Central memory CD8-positive, alpha-beta T cell (primary cell): ENCODE measurements around the gene CLEC16A.

Experiments used
- ATAC-seq: fragments of 150-1000 bp; cut with Tn5 transposase; replicated peaks from 2 replicates; pipeline ENCODE4 v1.10.0; 2022; ENCODE audit warnings: mild to moderate bottlenecking, moderate FRiP score, moderate number of reproducible peaks; ENCODE audit not compliant: poor library complexity, severe bottlenecking; ENCODE audit errors: extremely low read depth
- DNase-seq, 2 donors: peaks; one replicate each; pipeline ENCODE4 v3.0.0; 2021; ENCODE audit warnings: low spot score in 2 of 2
- H3K27ac Mint-ChIP-seq: one replicate; pipeline ENCODE4 v1.8.0; 2022; ENCODE audit warnings: low read depth, mild to moderate bottlenecking, moderate library complexity, mixed read lengths
- H3K27me3 Mint-ChIP-seq: one replicate; pipeline ENCODE4 v1.8.0; 2022; ENCODE audit warnings: mixed read lengths
- H3K36me3 Mint-ChIP-seq: one replicate; pipeline ENCODE4 v1.8.0; 2022; ENCODE audit warnings: mild to moderate bottlenecking, moderate library complexity, mixed read lengths; ENCODE audit not compliant: insufficient read depth
- H3K4me1 Mint-ChIP-seq: one replicate; pipeline ENCODE4 v1.8.0; 2022; ENCODE audit warnings: mixed read lengths
- H3K4me3 Mint-ChIP-seq: one replicate; pipeline ENCODE4 v1.8.0; 2022; ENCODE audit warnings: mild to moderate bottlenecking, moderate library complexity, mixed read lengths
- H3K9me3 Mint-ChIP-seq: one replicate; pipeline ENCODE4 v1.8.0; 2022; ENCODE audit warnings: mixed read lengths

Gene CLEC16A

DNA sequence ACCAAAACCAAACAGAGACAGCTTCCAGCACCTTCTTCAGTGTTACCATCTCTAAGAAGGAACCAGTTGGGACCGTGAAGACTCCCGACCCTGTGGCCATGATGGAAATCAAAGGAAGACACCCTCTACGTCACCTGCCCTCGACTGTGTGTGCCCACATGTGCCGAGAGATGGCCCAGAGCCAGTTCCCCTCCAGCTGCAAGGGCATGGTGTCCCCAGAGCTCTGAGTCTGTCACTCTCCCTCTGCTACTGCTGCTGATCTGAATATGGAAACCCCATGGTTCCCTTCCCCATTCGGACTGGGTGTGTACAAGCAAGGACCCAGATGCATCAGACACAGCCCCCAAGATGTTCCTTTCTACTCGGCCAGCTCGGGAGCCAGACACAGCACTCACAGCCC is 235.2 kb downstream of the CLEC16A start:
- Mint-ChIP-seq H3K4me1 (peaks cover 27% of the 10 kb centered on the region), H3K9me3 (no peaks in the 10 kb centered on the region), H3K4me3 (no peak overlapping the region), H3K27me3 (no peaks in the 10 kb centered on the region), H3K36me3 (peaks cover 11% of the 10 kb centered on the region), H3K27ac (no peak overlapping the region)
- DNase-seq (no peak), ATAC-seq (no peak)

DNA sequence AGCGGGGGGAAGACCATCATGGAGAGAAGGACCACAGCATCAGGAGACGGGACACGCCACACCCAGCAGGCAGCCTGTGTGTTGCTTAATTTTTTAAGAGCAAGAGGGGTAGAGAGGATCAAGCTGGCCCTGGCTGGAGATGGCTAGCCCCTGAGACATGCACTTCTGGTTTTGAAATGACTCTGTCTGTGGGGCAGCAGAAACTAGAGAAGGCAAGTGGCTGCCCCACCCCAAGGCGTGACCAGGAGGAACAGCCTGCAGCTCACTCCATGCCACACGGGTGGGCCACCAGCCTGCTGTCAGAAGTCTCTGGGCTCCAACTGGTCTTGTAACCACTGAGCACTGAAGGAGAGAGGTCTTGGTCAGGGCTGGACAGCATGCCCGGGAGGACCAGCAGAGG is 236.1 kb downstream of the CLEC16A start:
- no peak overlapping the region for H3K4me3 Mint-ChIP-seq

DNA sequence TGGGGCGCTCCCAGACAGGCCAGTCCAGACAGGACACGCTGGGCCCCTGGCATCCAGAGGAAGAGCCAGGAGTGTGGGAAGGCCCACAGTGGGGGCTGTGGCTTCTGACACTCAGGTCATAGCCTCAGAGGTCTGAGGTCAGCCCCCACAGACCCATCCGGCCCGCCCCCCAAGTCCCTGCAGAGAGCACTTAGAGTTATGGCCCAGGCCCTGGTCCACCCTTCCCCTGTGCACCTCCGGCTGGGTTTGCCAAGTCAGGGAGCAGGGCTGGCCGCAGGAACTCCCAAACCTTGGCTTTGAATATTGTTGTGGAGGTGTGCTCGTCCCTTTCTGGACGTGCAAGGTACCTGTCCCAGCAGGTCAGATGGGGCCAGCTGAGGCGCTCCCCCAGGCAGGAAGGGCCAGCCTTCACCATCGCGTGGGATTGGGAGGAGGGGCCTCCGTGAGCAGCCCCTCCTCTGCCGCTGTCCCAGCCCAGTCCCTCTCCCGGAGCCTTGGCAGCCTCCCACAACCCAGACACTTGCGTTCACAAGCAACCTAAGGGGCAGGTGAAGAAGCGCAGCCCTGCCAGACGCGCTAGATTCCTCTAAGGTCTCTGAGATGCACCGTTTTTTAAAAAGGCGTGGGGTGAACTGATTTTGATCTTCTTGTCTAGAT is 237.0 kb downstream of the CLEC16A start:
- no peak for ATAC-seq
- H3K4me3 Mint-ChIP-seq = no peak overlapping the region

More for the DNA sequence above, 236.1 kb downstream of the CLEC16A start:
- Mint-ChIP-seq H3K4me1 (peaks cover 18% of the 10 kb centered on the region), H3K27ac (peak overlapping the region; percentile 61), H3K9me3 (no peaks in the 10 kb centered on the region), H3K36me3 (peaks cover 11% of the 10 kb centered on the region), H3K27me3 (no peaks in the 10 kb centered on the region)
- no peak for DNase-seq
- ATAC-seq = no peak

DNA sequence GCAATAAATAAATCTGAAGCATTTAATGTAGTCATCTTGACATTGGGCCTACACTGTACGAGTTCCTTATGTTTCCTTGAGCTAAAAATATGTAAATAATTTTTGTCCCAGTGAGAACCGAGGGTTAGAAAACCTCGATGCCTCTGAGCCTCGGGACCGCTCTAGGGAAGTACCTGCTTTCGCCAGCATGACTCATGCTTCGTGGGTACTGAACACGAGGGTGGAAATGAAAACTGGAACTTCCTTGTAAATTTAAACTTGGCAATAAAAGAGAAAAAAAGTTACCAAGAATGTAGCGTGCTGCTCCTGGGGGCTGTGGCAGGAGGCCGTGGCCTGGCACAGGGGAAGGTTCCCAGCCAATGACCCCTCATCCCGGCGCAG is 237.5 kb downstream of the CLEC16A start:
- ATAC-seq (no peak), DNase-seq (no peak)
- peaks cover 10% of the 10 kb centered on the region for H3K36me3 Mint-ChIP-seq
- H3K4me1 Mint-ChIP-seq = peaks cover 9% of the 10 kb centered on the region
- no peak overlapping the region for H3K27ac Mint-ChIP-seq
- H3K27me3 Mint-ChIP-seq = no peaks in the 10 kb centered on the region
- no peak overlapping the region for H3K4me3 Mint-ChIP-seq
- H3K9me3 Mint-ChIP-seq = no peaks in the 10 kb centered on the region

More for the DNA sequence above, 237.0 kb downstream of the CLEC16A start:
- no peak for DNase-seq
- Mint-ChIP-seq H3K4me1 (peaks cover 13% of the 10 kb centered on the region), H3K9me3 (no peaks in the 10 kb centered on the region), H3K27me3 (no peaks in the 10 kb centered on the region), H3K27ac (no peak overlapping the region), H3K36me3 (peaks cover 11% of the 10 kb centered on the region)

DNA sequence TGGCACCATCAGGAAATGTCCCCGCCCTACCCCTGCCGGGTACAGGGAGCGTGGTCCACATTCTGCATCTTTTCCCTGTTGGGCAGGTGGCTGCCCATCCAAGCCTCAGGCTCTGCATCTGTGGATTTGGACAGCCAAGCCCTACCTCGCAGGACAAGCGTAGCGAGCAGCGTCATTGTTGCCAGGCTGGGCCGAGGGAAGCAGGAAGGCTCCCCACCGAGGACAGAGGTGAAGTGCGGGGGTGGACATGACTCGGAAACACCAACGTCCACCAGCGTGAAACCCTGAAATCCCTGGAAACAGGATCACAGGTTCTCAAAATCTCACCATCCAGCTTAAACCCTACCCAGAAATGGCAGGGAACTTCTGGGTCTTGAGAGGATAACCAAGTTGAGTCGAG is 238.0 kb downstream of the CLEC16A start:
- Mint-ChIP-seq H3K27ac (no peak overlapping the region), H3K4me1 (peaks cover 9% of the 10 kb centered on the region), H3K4me3 (no peak overlapping the region), H3K27me3 (no peaks in the 10 kb centered on the region), H3K9me3 (no peaks in the 10 kb centered on the region), H3K36me3 (peaks cover 10% of the 10 kb centered on the region)
- DNase-seq = no peak
- no peak for ATAC-seq

DNA sequence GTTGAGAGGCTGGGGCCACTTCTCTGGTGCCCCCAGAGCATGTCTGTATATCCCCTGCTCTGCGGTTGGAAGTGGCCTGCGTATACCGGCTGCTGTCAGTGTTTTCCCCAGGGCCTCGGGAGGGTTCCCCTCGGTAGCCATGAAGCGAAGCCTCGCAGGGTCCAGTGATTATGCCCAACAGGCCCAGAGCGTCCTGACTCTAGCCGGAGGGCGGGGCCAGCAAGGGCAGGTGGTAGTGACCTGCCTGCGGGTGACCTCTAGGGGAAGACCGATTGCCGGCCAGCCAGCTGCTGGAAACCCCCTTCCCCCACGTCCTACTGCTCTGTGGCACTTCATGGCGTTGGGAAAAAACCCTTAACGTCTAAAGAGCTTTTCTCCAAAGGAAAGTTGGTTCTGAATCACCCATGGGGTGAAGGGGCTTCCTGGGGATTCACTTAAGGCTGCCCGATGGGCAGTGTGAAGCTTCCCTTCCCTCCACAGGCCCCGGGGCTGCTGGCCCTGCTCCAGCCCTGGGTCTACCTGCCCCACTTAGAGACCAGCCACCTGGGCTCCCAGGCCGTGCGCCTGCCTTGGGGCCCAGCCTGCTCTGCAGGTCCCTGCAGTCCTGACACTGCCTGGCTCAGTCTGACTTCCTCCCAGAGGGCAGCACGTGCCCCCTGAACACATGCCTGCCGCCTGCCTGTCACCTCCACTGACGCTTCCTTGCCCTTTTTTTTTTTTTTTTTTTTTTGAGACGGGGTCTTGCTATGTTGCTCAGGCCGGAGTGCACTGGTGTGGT is 238.9 kb downstream of the CLEC16A start:
- H3K36me3 Mint-ChIP-seq = peaks cover 10% of the 10 kb centered on the region
- H3K4me1 Mint-ChIP-seq = peaks cover 9% of the 10 kb centered on the region
- H3K27me3 Mint-ChIP-seq = no peaks in the 10 kb centered on the region
- no peak for DNase-seq
- ATAC-seq = no peak
- no peak overlapping the region for H3K27ac Mint-ChIP-seq
- H3K9me3 Mint-ChIP-seq = no peaks in the 10 kb centered on the region
- no peak overlapping the region for H3K4me3 Mint-ChIP-seq

DNA sequence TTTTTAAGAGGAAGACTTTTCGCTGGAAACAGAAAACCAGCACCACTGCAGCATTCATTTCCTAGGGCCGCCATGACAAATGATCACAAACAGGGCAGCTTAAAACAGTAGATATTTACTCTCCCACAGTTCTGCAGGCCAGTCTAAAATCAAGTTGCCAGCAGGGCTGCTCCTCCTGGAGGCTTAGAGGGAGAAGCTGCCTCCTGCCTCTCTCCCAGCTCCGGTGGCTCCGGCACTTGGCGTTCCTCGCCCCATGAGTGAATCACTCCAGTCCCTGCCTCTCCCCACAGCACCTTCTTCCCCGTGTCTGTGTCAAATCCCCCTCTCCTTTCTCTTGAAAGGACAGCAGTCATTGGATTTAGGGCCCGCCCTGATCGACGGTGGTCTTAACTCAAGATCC is 239.6 kb downstream of the CLEC16A start:
- Mint-ChIP-seq H3K36me3 (peaks cover 10% of the 10 kb centered on the region), H3K4me3 (no peak overlapping the region), H3K4me1 (peaks cover 9% of the 10 kb centered on the region), H3K9me3 (no peaks in the 10 kb centered on the region), H3K27me3 (no peaks in the 10 kb centered on the region), H3K27ac (no peak overlapping the region)
- ATAC-seq (no peak), DNase-seq (no peak)

DNA sequence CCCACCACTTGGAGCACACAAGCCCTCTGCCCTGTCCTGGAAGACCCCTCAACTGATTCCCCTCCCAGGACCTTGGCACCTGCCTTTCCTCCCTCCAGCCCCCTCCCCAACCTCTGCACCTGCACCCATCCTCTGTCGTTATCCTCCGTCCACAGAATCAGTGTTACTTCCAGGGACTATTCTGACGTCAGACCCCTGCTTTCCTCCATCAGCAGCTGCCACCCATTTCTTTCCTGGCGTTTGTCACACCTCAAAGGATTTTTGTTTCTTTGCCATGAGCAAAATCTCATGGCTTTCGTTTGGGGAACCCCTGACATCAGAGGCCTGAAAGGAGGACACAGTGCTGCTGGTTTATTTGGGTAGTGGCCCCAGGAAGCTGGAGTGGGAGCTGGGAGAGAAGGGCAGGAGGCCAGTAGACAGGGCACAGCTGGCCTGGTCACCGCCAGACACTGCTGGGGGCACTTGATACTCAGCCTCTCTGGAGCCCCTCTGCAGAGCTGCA is 243.2 kb downstream of the CLEC16A start:
- H3K9me3 Mint-ChIP-seq = no peaks in the 10 kb centered on the region
- ATAC-seq = no peak
- H3K27me3 Mint-ChIP-seq = peaks cover 9% of the 10 kb centered on the region
- no peaks in the 10 kb centered on the region for H3K4me1 Mint-ChIP-seq
- no peak overlapping the region for H3K27ac Mint-ChIP-seq
- H3K4me3 Mint-ChIP-seq = no peak overlapping the region
- H3K36me3 Mint-ChIP-seq = peaks cover 1% of the 10 kb centered on the region
- no peak for DNase-seq

DNA sequence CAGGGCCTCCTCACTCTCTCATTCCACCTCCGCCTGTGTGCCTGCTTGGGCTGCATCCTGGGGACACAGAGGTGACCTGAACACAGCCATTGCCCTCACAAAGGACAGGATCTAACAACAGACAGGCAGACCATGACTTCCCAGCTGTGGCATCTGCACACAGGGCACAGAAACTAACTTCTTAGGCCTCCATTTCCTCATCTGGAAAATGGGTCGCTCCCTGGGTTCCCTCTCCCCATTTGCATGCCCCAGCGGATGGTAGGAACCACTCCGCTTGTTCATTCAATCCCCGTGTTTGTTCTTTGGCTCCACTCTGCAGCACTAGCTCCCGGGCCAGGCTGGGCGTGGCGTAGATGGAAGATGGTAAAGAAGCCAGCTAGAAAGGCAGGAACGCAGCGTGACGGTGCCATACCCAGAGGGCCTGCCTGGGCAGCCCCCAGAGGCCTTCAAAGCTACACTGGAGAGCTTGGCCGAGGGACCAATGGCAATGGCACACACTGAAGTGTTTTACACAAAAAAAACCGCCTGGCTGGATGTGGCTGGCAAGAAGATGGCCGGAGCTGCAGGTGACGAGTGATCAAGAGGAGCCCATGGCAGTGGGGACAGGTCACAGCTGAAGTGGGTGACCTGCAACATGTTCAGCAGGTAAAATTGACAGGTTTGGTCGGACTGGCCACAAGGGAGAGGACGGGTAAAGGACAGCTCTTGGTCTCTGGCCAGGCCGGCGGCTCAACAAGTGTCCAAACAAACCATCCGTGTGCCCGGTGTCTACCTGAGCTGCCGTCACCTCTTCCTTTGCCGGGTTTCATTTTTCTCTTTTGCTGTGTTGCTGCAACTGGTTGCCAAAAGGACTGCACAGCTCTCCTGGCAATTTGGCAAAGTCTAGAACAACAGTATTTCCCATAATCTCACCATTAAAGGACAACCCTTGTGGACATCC is 244.7 kb downstream of the CLEC16A start:
- Mint-ChIP-seq H3K27ac (no peak overlapping the region), H3K9me3 (no peaks in the 10 kb centered on the region), H3K4me3 (no peak overlapping the region), H3K4me1 (no peaks in the 10 kb centered on the region), H3K36me3 (no peaks in the 10 kb centered on the region), H3K27me3 (peaks cover 9% of the 10 kb centered on the region)
- ATAC-seq (no peak), DNase-seq (no peak)

DNA sequence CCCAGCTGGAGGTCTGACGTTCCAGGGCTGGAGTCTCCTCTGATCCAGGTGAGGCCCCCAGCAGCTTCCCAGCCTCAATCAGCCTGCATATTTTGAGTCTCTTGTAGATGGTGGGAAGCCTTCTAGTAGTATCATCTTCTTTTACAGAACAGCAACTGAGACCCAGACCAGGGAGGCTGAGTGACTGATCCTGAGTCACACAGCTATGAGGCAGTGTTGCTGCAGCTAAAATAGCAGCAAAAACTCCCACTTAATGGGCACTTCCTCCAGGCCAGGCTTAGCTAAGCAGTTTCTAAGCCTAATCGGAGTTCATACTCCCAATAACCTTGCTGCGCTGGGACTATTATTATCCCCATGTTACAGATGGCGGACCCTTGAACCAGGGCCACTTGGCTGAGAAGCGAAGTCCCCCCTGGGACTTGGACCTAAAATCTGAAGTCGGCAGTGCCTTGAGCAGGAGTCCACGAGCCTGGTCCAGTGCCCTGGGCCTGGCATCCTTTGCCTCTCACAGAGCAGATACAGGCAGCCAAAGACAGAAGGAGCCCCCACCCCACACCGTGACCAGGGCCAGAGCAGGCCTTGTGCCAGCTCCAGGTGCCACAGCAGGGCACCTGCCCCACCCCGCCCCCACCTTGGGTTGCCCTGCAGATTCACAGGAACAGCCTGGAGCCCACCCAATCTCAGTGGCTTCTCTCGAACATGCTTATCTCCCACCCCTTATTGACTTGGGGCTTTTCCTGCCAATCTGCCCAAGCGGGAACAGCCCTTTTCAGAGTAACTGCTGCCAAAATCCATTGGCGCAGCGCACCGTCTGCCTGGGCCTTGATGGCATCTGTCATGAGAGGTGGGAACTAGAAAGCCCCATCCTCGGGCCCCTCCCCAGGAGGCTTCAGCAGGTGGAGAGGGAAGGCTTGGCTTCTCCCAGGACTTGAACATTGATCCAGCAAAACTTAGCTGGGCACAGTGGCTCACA is 246.5 kb downstream of the CLEC16A start:
- Mint-ChIP-seq H3K27ac (no peak overlapping the region), H3K4me1 (no peaks in the 10 kb centered on the region), H3K27me3 (peaks cover 9% of the 10 kb centered on the region), H3K36me3 (no peaks in the 10 kb centered on the region), H3K4me3 (no peak overlapping the region), H3K9me3 (no peaks in the 10 kb centered on the region)
- no peak for ATAC-seq
- no peak for DNase-seq

DNA sequence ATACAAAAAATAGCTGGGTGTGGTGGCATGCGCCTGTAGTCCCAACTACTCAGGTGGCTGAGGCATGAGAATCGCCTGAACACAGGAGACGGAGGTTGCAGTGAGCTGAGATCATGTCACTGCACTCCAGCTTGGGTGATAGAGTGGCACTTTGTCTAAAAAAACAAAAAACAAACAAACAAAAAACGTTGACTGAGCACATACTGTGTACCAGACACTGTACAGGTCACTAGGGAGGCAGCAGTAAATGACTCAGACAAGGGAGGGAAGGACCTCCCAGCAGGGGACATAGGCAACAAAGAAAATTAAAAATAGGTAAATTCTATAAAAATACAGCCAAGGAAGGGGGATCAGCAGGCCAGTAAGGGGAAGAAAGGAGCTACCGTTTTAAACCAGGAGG is 247.3 kb downstream of the CLEC16A start:
- H3K36me3 Mint-ChIP-seq = no peaks in the 10 kb centered on the region
- H3K9me3 Mint-ChIP-seq = no peaks in the 10 kb centered on the region
- no peaks in the 10 kb centered on the region for H3K4me1 Mint-ChIP-seq
- DNase-seq (no peak), ATAC-seq (no peak)
- peaks cover 9% of the 10 kb centered on the region for H3K27me3 Mint-ChIP-seq
- H3K27ac Mint-ChIP-seq = no peak overlapping the region
- no peak overlapping the region for H3K4me3 Mint-ChIP-seq
